ENCODE results near the gene SPTSSB. TPM values are rescaled to one million over a fixed set of nuclear protein-coding genes. Genes with fewer than 3 reads are reported as not detected.

SPTSSB gene
- total RNA-seq, 1 experiment from 2014 or later: 2.9 TPM

DNA sequence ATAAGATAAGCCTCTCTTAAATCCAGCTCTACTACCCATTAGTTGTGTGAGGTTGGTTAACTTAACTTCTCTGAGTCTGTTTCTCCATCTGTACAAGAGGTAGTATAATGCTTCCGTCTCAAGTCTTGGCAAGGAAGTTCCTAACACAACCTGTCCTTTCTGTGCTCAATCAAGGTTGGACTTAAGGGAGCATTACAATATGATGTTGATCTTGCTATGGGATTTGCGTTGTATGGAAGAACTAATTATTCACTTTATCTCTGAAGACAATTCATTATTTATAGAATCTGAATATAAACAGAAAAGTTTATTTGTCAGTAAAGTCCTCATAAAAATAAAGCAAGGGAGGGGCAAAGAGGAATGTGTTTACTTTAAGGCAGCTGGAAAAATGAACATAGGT lies 18.9 kb upstream of the SPTSSB start:
- no peaks in the 10 kb centered on the region for H3K9me3 ChIP-seq (ENCODE audit: control insufficient read depth in 1 of 2, insufficient read depth in 1 of 2, low read depth in 1 of 2, low read length in 2 of 2)
- intact Hi-C loops (cut with micrococcal nuclease): no loop called here
- H4K20me1 ChIP-seq (ENCODE audit: insufficient read depth): no peaks in the 10 kb centered on the region
- no peaks in the 10 kb centered on the region for H3K27me3 ChIP-seq (ENCODE audit: insufficient read depth, low read length)
- ChIA-PET RAD21 (ENCODE audit: low non-redundant PET in 1 of 2, low total read pairs in 2 of 2, uncharacterized antibody in 2 of 2, unreplicated experiment in 2 of 2) (no interaction called here), CTCF (no interaction called here), POLR2A (no interaction called here)
- no peak overlapping the region for H3K4me3 ChIP-seq (replicated peaks in 1 of 2; ENCODE audit: low read depth in 1 of 2, low read length in 2 of 2)
- H2AFZ ChIP-seq (ENCODE audit: low read depth, low read length, poor library complexity, severe bottlenecking): no peak overlapping the region
- H3K36me3 ChIP-seq (ENCODE audit: control insufficient read depth in 1 of 2, insufficient read depth in 2 of 2, low read length in 2 of 2): no peaks in the 10 kb centered on the region
- H3K9ac ChIP-seq (ENCODE audit: low read length): no peak overlapping the region
- no peak for DNase-seq (ENCODE audit: low read depth, low spot score)
- no peaks in the 10 kb centered on the region for H3K4me1 ChIP-seq (ENCODE audit: control insufficient read depth in 1 of 2, insufficient read depth in 2 of 2, low read length in 2 of 2)
- no peaks in the 10 kb centered on the region for H3K9me2 ChIP-seq (ENCODE audit: insufficient read depth)
- no peaks in the 10 kb centered on the region for H3K79me2 ChIP-seq (ENCODE audit: insufficient read depth, low read length)
- H3K27ac ChIP-seq (ENCODE audit: low read depth, low read length): no peak overlapping the region
- no peak for ATAC-seq
- no TSS peak for BruUV-seq (replicated peaks)
- no peak overlapping the region for H3K4me2 ChIP-seq (ENCODE audit: low read length)
- TF ChIP-seq, protein P1, sequence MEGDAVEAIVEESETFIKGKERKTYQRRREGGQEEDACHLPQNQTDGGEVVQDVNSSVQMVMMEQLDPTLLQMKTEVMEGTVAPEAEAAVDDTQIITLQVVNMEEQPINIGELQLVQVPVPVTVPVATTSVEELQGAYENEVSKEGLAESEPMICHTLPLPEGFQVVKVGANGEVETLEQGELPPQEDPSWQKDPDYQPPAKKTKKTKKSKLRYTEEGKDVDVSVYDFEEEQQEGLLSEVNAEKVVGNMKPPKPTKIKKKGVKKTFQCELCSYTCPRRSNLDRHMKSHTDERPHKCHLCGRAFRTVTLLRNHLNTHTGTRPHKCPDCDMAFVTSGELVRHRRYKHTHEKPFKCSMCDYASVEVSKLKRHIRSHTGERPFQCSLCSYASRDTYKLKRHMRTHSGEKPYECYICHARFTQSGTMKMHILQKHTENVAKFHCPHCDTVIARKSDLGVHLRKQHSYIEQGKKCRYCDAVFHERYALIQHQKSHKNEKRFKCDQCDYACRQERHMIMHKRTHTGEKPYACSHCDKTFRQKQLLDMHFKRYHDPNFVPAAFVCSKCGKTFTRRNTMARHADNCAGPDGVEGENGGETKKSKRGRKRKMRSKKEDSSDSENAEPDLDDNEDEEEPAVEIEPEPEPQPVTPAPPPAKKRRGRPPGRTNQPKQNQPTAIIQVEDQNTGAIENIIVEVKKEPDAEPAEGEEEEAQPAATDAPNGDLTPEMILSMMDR (IDR thresholded peaks at IDR 0.05 in 2 of 3, conservative IDR thresholded peaks at IDR 0.05 in 1 of 3; ENCODE audit: borderline replicate concordance in 1 of 3, insufficient read depth in 1 of 3, low read depth in 2 of 3, low read length in 2 of 3): no peak
- TF ChIP-seq YY1 (IDR thresholded peaks at IDR 0.05; ENCODE audit: extremely low read depth, insufficient replicate concordance, low read depth, low read length) (no peak), JUND (IDR thresholded peaks at IDR 0.05) (no peak), SRF (IDR thresholded peaks at IDR 0.05; ENCODE audit: low read depth) (no peak), SP1 (IDR thresholded peaks at IDR 0.05; ENCODE audit: low read depth) (no peak), CBX3 (IDR thresholded peaks at IDR 0.05; ENCODE audit: low read depth) (no peak), FOSL1 (IDR thresholded peaks at IDR 0.05; ENCODE audit: low read depth) (no peak), ELF1 (IDR thresholded peaks at IDR 0.05; ENCODE audit: borderline replicate concordance, low read depth) (no peak), EZH2phosphoT487 (IDR thresholded peaks at IDR 0.05; ENCODE audit: borderline replicate concordance) (no peak), EZH2 (IDR thresholded peaks at IDR 0.05) (no peak), EGR1 (IDR thresholded peaks at IDR 0.05; ENCODE audit: low read depth) (no peak), POLR2A (IDR thresholded peaks at IDR 0.05; ENCODE audit: borderline replicate concordance, extremely low read depth, insufficient read depth, insufficient read length) (no peak), SIN3A (IDR thresholded peaks at IDR 0.05; ENCODE audit: low read depth) (no peak)
- TF ChIP-seq, protein P2, sequence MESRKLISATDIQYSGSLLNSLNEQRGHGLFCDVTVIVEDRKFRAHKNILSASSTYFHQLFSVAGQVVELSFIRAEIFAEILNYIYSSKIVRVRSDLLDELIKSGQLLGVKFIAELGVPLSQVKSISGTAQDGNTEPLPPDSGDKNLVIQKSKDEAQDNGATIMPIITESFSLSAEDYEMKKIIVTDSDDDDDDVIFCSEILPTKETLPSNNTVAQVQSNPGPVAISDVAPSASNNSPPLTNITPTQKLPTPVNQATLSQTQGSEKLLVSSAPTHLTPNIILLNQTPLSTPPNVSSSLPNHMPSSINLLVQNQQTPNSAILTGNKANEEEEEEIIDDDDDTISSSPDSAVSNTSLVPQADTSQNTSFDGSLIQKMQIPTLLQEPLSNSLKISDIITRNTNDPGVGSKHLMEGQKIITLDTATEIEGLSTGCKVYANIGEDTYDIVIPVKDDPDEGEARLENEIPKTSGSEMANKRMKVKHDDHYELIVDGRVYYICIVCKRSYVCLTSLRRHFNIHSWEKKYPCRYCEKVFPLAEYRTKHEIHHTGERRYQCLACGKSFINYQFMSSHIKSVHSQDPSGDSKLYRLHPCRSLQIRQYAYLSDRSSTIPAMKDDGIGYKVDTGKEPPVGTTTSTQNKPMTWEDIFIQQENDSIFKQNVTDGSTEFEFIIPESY (IDR thresholded peaks at IDR 0.05; ENCODE audit: extremely low read depth, insufficient replicate concordance, low read length): no peak
- TF ChIP-seq, protein P3, sequence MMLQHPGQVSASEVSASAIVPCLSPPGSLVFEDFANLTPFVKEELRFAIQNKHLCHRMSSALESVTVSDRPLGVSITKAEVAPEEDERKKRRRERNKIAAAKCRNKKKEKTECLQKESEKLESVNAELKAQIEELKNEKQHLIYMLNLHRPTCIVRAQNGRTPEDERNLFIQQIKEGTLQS (IDR thresholded peaks at IDR 0.05): no peak
